ENCODE data around the gene RPS6KA2. TPM values are rescaled to one million over a fixed set of nuclear protein-coding genes. Genes with fewer than 3 reads are reported as not detected.
A peak's percentile ranks its signal among the peaks of the same experiment; 100 is the strongest.

The RPS6KA2 gene
- total RNA-seq, 1 experiment from 2014 or later: 12.3 TPM

GRCh38 chr6:166583230-166583965, 43.7 kb downstream of the RPS6KA2 start:
- H2BK5ac ChIP-seq (ENCODE audit: insufficient read length, low read length): no peak overlapping the region
- no CpG with 5 or more reads among the region's 15 CpGs for WGBS (ENCODE audit: extremely low coverage, insufficient read length, low lambda C conversion rate)
- no peaks in the 10 kb centered on the region for H3K23me2 ChIP-seq (ENCODE audit: insufficient read length, low read depth, low read length, poor library complexity, severe bottlenecking)
- DNase-seq: no peak
- TF ChIP-seq, protein P1, sequence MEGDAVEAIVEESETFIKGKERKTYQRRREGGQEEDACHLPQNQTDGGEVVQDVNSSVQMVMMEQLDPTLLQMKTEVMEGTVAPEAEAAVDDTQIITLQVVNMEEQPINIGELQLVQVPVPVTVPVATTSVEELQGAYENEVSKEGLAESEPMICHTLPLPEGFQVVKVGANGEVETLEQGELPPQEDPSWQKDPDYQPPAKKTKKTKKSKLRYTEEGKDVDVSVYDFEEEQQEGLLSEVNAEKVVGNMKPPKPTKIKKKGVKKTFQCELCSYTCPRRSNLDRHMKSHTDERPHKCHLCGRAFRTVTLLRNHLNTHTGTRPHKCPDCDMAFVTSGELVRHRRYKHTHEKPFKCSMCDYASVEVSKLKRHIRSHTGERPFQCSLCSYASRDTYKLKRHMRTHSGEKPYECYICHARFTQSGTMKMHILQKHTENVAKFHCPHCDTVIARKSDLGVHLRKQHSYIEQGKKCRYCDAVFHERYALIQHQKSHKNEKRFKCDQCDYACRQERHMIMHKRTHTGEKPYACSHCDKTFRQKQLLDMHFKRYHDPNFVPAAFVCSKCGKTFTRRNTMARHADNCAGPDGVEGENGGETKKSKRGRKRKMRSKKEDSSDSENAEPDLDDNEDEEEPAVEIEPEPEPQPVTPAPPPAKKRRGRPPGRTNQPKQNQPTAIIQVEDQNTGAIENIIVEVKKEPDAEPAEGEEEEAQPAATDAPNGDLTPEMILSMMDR (conservative IDR thresholded peaks at IDR 0.05): no peak
- no peaks in the 10 kb centered on the region for H3K9me3 ChIP-seq (ENCODE audit: control insufficient read depth, low read depth, low read length)
- H4K5ac ChIP-seq (ENCODE audit: insufficient read length, low read depth, low read length): no peak overlapping the region
- no peak overlapping the region for H3K56ac ChIP-seq (ENCODE audit: insufficient read length, low read depth, low read length)
- no peak overlapping the region for H2AK5ac ChIP-seq (ENCODE audit: insufficient read length, low read length)
- H3K27me3 ChIP-seq (ENCODE audit: insufficient read depth, low read length): no peaks in the 10 kb centered on the region
- peaks cover 2% of the 10 kb centered on the region for H3K79me1 ChIP-seq (ENCODE audit: insufficient read depth, low read depth, low read length, poor library complexity, severe bottlenecking)
- no peak overlapping the region for H3K4ac ChIP-seq (ENCODE audit: low read depth, low read length)
- H3K23ac ChIP-seq (ENCODE audit: insufficient read length, low read depth, low read length): no peak overlapping the region
- H3K79me2 ChIP-seq (ENCODE audit: insufficient read depth, low read length): no peaks in the 10 kb centered on the region
- H3K27ac ChIP-seq (ENCODE audit: insufficient read length, low read depth, low read length): no peak overlapping the region
- H4K20me1 ChIP-seq (ENCODE audit: control insufficient read depth, insufficient read depth, insufficient read length): no peaks in the 10 kb centered on the region
- Mint-ChIP-seq H3K9me3 (0 out of 5 replicates have a peak, but pooled peaks cover 0 to 1% of the 10 kb centered on the region in 2 experiments), H3K36me3 (ENCODE audit: insufficient read depth in 1 of 3, low read depth in 3 of 3) (no peaks in the 10 kb centered on the region), H3K4me1 (peaks cover 13 to 15% of the 10 kb centered on the region in 2 experiments), H3K27me3 (ENCODE audit: low read depth) (no peaks in the 10 kb centered on the region), H3K27ac (peak overlapping the region in 1 of 3 experiments; percentile 84; a peak in 1 of 7 replicates), H3K4me3 (peak overlapping the region in 1 of 2 experiments; percentile 14; a peak in 1 of 5 replicates)
- no peak overlapping the region for H2BK120ac ChIP-seq (ENCODE audit: low read depth, low read length, poor library complexity, severe bottlenecking)
- H4K8ac ChIP-seq (replicated peaks; ENCODE audit: insufficient read length, low read depth, low read length): no peak overlapping the region
- peak overlapping the region; percentile 48; the same call in 1 of the 2 replicates for H3K14ac ChIP-seq (ENCODE audit: insufficient read depth, low read length)
- H2AFZ ChIP-seq (ENCODE audit: low read length): no peak overlapping the region
- no peak overlapping the region for H3T11ph ChIP-seq (ENCODE audit: low read length)
- H4K91ac ChIP-seq (ENCODE audit: insufficient read length, low read depth, low read length): no peak overlapping the region
- no peak overlapping the region for H3K9ac ChIP-seq (ENCODE audit: extremely low read depth, insufficient read length, low read length)
- H2BK12ac ChIP-seq (ENCODE audit: insufficient read length, low read depth, low read length): no peak overlapping the region
- no peak overlapping the region for H3K4me2 ChIP-seq (ENCODE audit: insufficient read depth, insufficient read length, low read length)
- H2BK15ac ChIP-seq (ENCODE audit: low read depth, low read length): no peak overlapping the region
- no peak overlapping the region for H3K18ac ChIP-seq (ENCODE audit: insufficient read length, low read depth, low read length)
- H2BK20ac ChIP-seq (ENCODE audit: low read depth, low read length, poor library complexity, severe bottlenecking): no peak overlapping the region
- peaks cover 3% of the 10 kb centered on the region; the same call in 1 of the 2 replicates for H3K4me1 ChIP-seq (ENCODE audit: insufficient read depth, low read length)
